ENCODE results near the gene BSND.
A peak's percentile ranks its signal among the peaks of the same experiment; 100 is the strongest.

The BSND gene

GRCh38 chr1:54977533-54978297 lies 21.0 kb upstream of the BSND start:
- H3K9me3 ChIP-seq (ENCODE audit: control insufficient read depth, insufficient read depth, low read length): no peaks in the 10 kb centered on the region
- H3K4me1 ChIP-seq (ENCODE audit: control insufficient read depth, insufficient read depth, low read length): no peaks in the 10 kb centered on the region
- no peak overlapping the region for H3K4me3 ChIP-seq (ENCODE audit: low read depth, low read length)
- H3K9ac ChIP-seq (ENCODE audit: low read depth, low read length): no peak overlapping the region
- H3K36me3 ChIP-seq (ENCODE audit: control insufficient read depth, insufficient read depth, low read length): no peaks in the 10 kb centered on the region
- peaks cover 21% of the 10 kb centered on the region for H3K27me3 ChIP-seq (ENCODE audit: control insufficient read depth, insufficient read depth, low read length)

DNA sequence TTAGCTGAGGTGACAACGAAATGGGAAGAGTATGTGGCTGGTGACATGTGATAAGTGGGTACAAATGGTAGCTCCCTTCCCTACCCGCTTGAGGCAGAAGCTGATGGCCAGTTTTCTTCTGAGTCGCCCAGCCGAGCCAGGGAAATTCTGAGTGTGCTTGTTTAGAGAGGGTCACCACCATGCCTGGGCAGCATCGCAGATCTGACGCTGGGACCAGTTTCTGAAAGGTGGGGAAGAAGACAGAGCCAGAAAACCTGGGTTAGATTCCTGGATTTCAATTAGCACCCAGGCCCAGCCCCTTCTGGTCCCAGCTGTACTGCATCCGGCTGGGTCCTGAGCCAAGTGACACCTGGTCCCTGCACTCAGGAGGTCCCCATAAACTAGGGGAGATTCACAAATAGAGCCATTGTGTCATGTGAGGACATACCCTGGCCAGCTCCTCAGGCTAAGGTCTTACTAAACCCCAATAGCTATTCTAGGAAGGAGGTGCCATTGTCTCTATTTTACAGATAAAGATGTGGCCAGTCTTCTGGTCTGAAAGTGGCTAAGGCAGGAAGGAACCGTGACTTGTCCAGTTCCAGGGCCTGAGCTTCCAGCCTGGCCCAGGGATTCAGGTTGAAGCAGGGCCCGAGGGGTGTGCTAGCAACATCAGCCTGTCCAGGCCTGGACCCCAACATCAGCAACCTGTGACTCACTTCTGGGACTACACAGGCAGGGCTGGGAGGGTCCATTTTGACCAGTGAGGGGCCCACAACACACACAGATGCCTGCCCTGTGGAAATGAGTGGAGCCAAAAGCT lies 20.0 kb upstream of the BSND start:
- H3K27me3 ChIP-seq (ENCODE audit: control insufficient read depth, insufficient read depth, low read length): peaks cover 21% of the 10 kb centered on the region
- no peaks in the 10 kb centered on the region for H3K9me3 ChIP-seq (ENCODE audit: control insufficient read depth, insufficient read depth, low read length)
- no peaks in the 10 kb centered on the region for H3K4me1 ChIP-seq (ENCODE audit: control insufficient read depth, insufficient read depth, low read length)
- no peaks in the 10 kb centered on the region for H3K36me3 ChIP-seq (ENCODE audit: control insufficient read depth, insufficient read depth, low read length)
- no peak overlapping the region for H3K9ac ChIP-seq (ENCODE audit: low read depth, low read length)
- no peak overlapping the region for H3K4me3 ChIP-seq (ENCODE audit: low read depth, low read length)

DNA sequence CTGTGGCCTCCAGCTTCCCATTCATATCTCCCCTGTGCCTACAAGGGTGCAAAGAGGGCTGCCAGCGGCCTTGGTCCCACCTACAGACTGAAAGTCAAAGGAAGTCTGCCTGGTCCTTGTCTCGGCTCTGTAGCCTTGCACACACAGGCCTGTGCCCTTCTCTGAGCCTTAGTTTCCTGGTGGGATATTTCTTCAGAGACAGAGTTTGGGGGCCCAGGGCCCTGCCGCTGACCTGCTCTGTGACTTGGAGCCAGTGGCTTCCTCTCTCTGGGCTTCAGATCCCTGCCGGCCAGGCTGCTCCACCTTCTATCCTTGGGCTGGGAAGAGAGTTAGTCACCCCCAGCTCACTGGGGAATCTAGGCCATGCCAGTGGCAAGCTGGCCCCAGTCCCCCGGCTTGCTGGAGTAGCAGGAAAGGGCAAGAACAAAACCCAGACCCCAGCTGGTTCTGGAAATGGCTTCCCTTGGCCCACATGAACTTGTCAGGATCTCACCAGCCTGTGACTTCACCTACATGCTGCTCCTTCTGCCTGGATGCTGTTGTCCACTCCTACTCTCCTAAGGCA lies 19.3 kb upstream of the BSND start:
- H3K27me3 ChIP-seq (ENCODE audit: control insufficient read depth, insufficient read depth, low read length): peaks cover 21% of the 10 kb centered on the region
- no peak overlapping the region for H3K9ac ChIP-seq (ENCODE audit: low read depth, low read length)
- H3K36me3 ChIP-seq (ENCODE audit: control insufficient read depth, insufficient read depth, low read length): no peaks in the 10 kb centered on the region
- no peaks in the 10 kb centered on the region for H3K4me1 ChIP-seq (ENCODE audit: control insufficient read depth, insufficient read depth, low read length)
- no peaks in the 10 kb centered on the region for H3K9me3 ChIP-seq (ENCODE audit: control insufficient read depth, insufficient read depth, low read length)
- no peak overlapping the region for H3K4me3 ChIP-seq (ENCODE audit: low read depth, low read length)

DNA sequence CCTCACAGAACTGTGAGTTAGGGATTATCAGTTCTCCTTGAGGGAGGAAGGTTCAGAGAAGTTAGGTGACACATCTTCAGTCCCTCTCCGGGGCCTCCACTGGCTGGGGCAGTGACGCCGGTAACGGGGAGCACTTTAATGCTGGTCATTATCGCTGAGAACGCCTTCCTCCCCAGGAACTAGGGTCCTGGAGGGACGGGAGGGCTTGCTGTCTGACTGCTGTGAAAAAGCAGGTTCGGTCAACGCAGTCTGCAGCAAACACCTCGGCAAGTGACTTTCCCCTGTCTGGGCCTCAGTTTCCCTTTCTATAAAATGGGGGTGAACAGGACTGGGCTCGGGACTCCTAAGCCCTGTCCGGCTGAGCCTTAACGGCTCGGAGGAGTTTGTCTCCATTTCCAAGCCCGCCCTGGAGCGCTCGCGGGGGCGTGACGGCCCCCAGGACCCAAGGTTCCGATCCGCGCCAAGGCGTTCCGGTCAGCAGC lies 18.6 kb upstream of the BSND start:
- H3K9ac ChIP-seq (ENCODE audit: low read depth, low read length): no peak overlapping the region
- H3K9me3 ChIP-seq (ENCODE audit: control insufficient read depth, insufficient read depth, low read length): no peaks in the 10 kb centered on the region
- no peaks in the 10 kb centered on the region for H3K4me1 ChIP-seq (ENCODE audit: control insufficient read depth, insufficient read depth, low read length)
- peak overlapping the region; percentile 36 for H3K4me3 ChIP-seq (ENCODE audit: low read depth, low read length)
- peaks cover 21% of the 10 kb centered on the region for H3K27me3 ChIP-seq (ENCODE audit: control insufficient read depth, insufficient read depth, low read length)
- no peaks in the 10 kb centered on the region for H3K36me3 ChIP-seq (ENCODE audit: control insufficient read depth, insufficient read depth, low read length)

- H3K9me3 ChIP-seq (ENCODE audit: control insufficient read depth, insufficient read depth, low read length): no peaks in the 10 kb centered on the region
- H3K4me1 ChIP-seq (ENCODE audit: control insufficient read depth, insufficient read depth, low read length): no peaks in the 10 kb centered on the region
- H3K9ac ChIP-seq (ENCODE audit: low read depth, low read length): no peak within 1 kb of the TSS
- H3K36me3 ChIP-seq (ENCODE audit: control insufficient read depth, insufficient read depth, low read length): no peaks in the 10 kb centered on the region
- peak within 1 kb of the TSS; percentile 36 for H3K4me3 ChIP-seq (ENCODE audit: low read depth, low read length)
- peaks cover 21% of the 10 kb centered on the region for H3K27me3 ChIP-seq (ENCODE audit: control insufficient read depth, insufficient read depth, low read length)
Measured at GRCh38 chr1:54980528-54981241, 18.0 kb upstream of the BSND start, which contains the start of gene TMEM61. Gene TMEM61, plus strand, starts transcription at chr1:54980628. Its CDS starts 438 bp downstream, at chr1:54981066.

GRCh38 chr1:54981466-54981865 lies 17.3 kb upstream of the BSND start:
- peaks cover 21% of the 10 kb centered on the region for H3K27me3 ChIP-seq (ENCODE audit: control insufficient read depth, insufficient read depth, low read length)
- H3K9me3 ChIP-seq (ENCODE audit: control insufficient read depth, insufficient read depth, low read length): no peaks in the 10 kb centered on the region
- no peak overlapping the region for H3K9ac ChIP-seq (ENCODE audit: low read depth, low read length)
- no peak overlapping the region for H3K4me3 ChIP-seq (ENCODE audit: low read depth, low read length)
- H3K4me1 ChIP-seq (ENCODE audit: control insufficient read depth, insufficient read depth, low read length): no peaks in the 10 kb centered on the region
- no peaks in the 10 kb centered on the region for H3K36me3 ChIP-seq (ENCODE audit: control insufficient read depth, insufficient read depth, low read length)

- Histone ChIP-seq H3K9ac (ENCODE audit: low read depth, low read length) (no peak overlapping the region), H3K4me3 (ENCODE audit: low read depth, low read length) (no peak overlapping the region), H3K27me3 (ENCODE audit: control insufficient read depth, insufficient read depth, low read length) (peaks cover 21% of the 10 kb centered on the region)
Measured at GRCh38 chr1:54982739-54983138, 16.0 kb upstream of the BSND start.

GRCh38 chr1:54984131-54984842 lies 14.4 kb upstream of the BSND start:
- Histone ChIP-seq H3K4me3 (ENCODE audit: low read depth, low read length) (no peak overlapping the region), H3K9ac (ENCODE audit: low read depth, low read length) (no peak overlapping the region), H3K4me1 (ENCODE audit: control insufficient read depth, insufficient read depth, low read length) (no peaks in the 10 kb centered on the region), H3K9me3 (ENCODE audit: control insufficient read depth, insufficient read depth, low read length) (no peaks in the 10 kb centered on the region), H3K36me3 (ENCODE audit: control insufficient read depth, insufficient read depth, low read length) (no peaks in the 10 kb centered on the region), H3K27me3 (ENCODE audit: control insufficient read depth, insufficient read depth, low read length) (peaks cover 13% of the 10 kb centered on the region)

More at GRCh38 chr1:54982739-54983138, 16.0 kb upstream of the BSND start:
- H3K9me3 ChIP-seq (ENCODE audit: control insufficient read depth, insufficient read depth, low read length): no peaks in the 10 kb centered on the region
- no peaks in the 10 kb centered on the region for H3K4me1 ChIP-seq (ENCODE audit: control insufficient read depth, insufficient read depth, low read length)
- no peaks in the 10 kb centered on the region for H3K36me3 ChIP-seq (ENCODE audit: control insufficient read depth, insufficient read depth, low read length)

DNA sequence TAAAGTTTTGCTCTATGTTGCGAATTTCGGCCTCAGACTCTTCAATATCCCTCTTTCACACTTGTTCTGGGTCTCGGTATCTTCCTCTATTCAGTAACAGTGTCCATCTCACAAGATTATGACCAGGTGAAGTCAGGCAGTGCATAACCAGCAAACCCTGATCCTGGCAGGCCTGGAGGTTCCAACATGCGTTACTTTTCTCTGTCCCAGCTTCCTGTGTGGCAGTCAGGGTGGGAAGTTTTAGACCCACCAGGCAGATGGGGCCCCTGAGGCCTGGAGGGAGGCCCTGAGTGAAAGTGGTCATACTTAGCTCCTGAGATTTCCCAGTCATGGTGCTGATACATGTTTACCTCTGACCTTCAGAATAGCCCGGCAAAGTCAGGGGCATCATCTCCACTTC lies 13.2 kb upstream of the BSND start:
- H3K9me3 ChIP-seq (ENCODE audit: control insufficient read depth, insufficient read depth, low read length): no peaks in the 10 kb centered on the region
- peaks cover 3% of the 10 kb centered on the region for H3K27me3 ChIP-seq (ENCODE audit: control insufficient read depth, insufficient read depth, low read length)
- H3K36me3 ChIP-seq (ENCODE audit: control insufficient read depth, insufficient read depth, low read length): no peaks in the 10 kb centered on the region
- no peaks in the 10 kb centered on the region for H3K4me1 ChIP-seq (ENCODE audit: control insufficient read depth, insufficient read depth, low read length)
- H3K9ac ChIP-seq (ENCODE audit: low read depth, low read length): no peak overlapping the region
- H3K4me3 ChIP-seq (ENCODE audit: low read depth, low read length): no peak overlapping the region

- Histone ChIP-seq H3K9me3 (ENCODE audit: control insufficient read depth, insufficient read depth, low read length) (no peaks in the 10 kb centered on the region), H3K27me3 (ENCODE audit: control insufficient read depth, insufficient read depth, low read length) (peaks cover 3% of the 10 kb centered on the region), H3K36me3 (ENCODE audit: control insufficient read depth, insufficient read depth, low read length) (no peaks in the 10 kb centered on the region), H3K9ac (ENCODE audit: low read depth, low read length) (no peak overlapping the region), H3K4me1 (ENCODE audit: control insufficient read depth, insufficient read depth, low read length) (no peaks in the 10 kb centered on the region), H3K4me3 (ENCODE audit: low read depth, low read length) (no peak overlapping the region)
Measured at GRCh38 chr1:54986025-54986424, 12.7 kb upstream of the BSND start.

- H3K9me3 ChIP-seq (ENCODE audit: control insufficient read depth, insufficient read depth, low read length): no peaks in the 10 kb centered on the region
Measured at GRCh38 chr1:54986533-54986932, 12.2 kb upstream of the BSND start.

More at GRCh38 chr1:54986533-54986932, 12.2 kb upstream of the BSND start:
- Histone ChIP-seq H3K27me3 (ENCODE audit: control insufficient read depth, insufficient read depth, low read length) (peaks cover 3% of the 10 kb centered on the region), H3K4me3 (ENCODE audit: low read depth, low read length) (no peak overlapping the region), H3K4me1 (ENCODE audit: control insufficient read depth, insufficient read depth, low read length) (no peaks in the 10 kb centered on the region), H3K36me3 (ENCODE audit: control insufficient read depth, insufficient read depth, low read length) (no peaks in the 10 kb centered on the region), H3K9ac (ENCODE audit: low read depth, low read length) (no peak overlapping the region)
